K562 (cell line): ENCODE measurements around the gene METTL25B. TPM values are rescaled to one million over a fixed set of nuclear protein-coding genes. Genes with fewer than 3 reads are reported as not detected.

Source experiments
- AFF4 ChIP-seq: sonication (generic); formaldehyde crosslinking; IDR thresholded peaks from 2 replicates; pipeline ENCODE4 v1.8.0; 2023; ENCODE audit warnings: mild to moderate bottlenecking, missing genetic modification reagents
- ATF1 ChIP-seq, 2 experiments: fragments of 450-650 bp in 1 of 2; IDR thresholded peaks; 2 replicates each; pipeline ENCODE4 v1.6.1; 2016; ENCODE audit warnings: missing compliant biosample characterization in 1 of 2, missing genetic modification characterization in 1 of 2
- GABPA ChIP-seq: fragments of 200-800 bp; sonication (Bioruptor generic); conservative IDR thresholded peaks from 2 replicates; pipeline ENCODE4 v1.6.1; 2016; ENCODE audit warnings: low read depth, missing genetic modification characterization, missing compliant biosample characterization
- GABPB2 ChIP-seq: fragments of 250-450 bp; sonication (Bioruptor Pico); conservative IDR thresholded peaks from 2 replicates; pipeline ENCODE4 v1.5.1; 2021; ENCODE audit warnings: mild to moderate bottlenecking
- KHSRP ChIP-seq: fragments of 450-650 bp; IDR thresholded peaks from 2 replicates; pipeline ENCODE4 v1.6.1; 2017
- KLF6 ChIP-seq: fragments of 250-450 bp; sonication (Bioruptor Pico); IDR thresholded peaks from 2 replicates; pipeline ENCODE4 v1.4.0; 2020; ENCODE audit warnings: mild to moderate bottlenecking, moderate library complexity, borderline replicate concordance
- NBN ChIP-seq: fragments of 450-650 bp; IDR thresholded peaks from 2 replicates; pipeline ENCODE4 v1.6.1; 2016; ENCODE audit warnings: low read depth, mild to moderate bottlenecking
- PPARD ChIP-seq: fragments of 250-450 bp; sonication (Bioruptor Pico); IDR thresholded peaks from 2 replicates; pipeline ENCODE4 v1.8.0; 2022; ENCODE audit warnings: inconsistent platforms, mild to moderate bottlenecking, moderate library complexity
- SRSF7 ChIP-seq: fragments of 200-400 bp; formaldehyde crosslinking; optimal IDR thresholded peaks from 2 replicates; pipeline ENCODE3; 2017; ENCODE audit warnings: mild to moderate bottlenecking, low read depth, low read length
- ZNF143 ChIP-seq: sonication (generic); formaldehyde crosslinking; IDR thresholded peaks from 2 replicates; pipeline ENCODE4 v1.9.0; 2022; ENCODE audit warnings: mild to moderate bottlenecking, missing genetic modification reagents
- ZNF175 ChIP-seq: fragments of 200-800 bp; sonication (Bioruptor generic); IDR thresholded peaks from 2 replicates; pipeline ENCODE4 v1.6.1; 2016; ENCODE audit warnings: low read depth, mild to moderate bottlenecking, missing genetic modification characterization, missing compliant biosample characterization
- ZNF318 ChIP-seq, 2 experiments: fragments of 450-650 bp; IDR thresholded peaks; 2 replicates each; pipeline ENCODE4 v1.6.1; 2016; ENCODE audit warnings: mild to moderate bottlenecking in 2 of 2, borderline replicate concordance in 1 of 2, low read depth in 1 of 2, moderate library complexity in 1 of 2
- polyA plus RNA-seq, 8 experiments: library from polyadenylated mRNA; depleted of rRNA in 4 of 8; stranded (reverse) in 5 of 8; unstranded in 3 of 8; fragments of >200 nt; fragmentation: Nextera tagmentation in 2 of 8; fragmentation: Illumina TruSeq in 1 of 8; extraction: Ambion mirVana in 2 of 8; extraction: Trizol in 1 of 8; gene quantifications; 2 replicates each; pipeline versions ENCODE4 v1.2.1 to v1.2.3, GENCODE V29; 2011 to 2014; ENCODE audit warnings: inconsistent platforms in 1 of 8, missing spikeins in 1 of 8
- total RNA-seq, 7 experiments: library from RNA; depleted of rRNA in 6 of 7; stranded (reverse); fragments of >200 nt in 6 of 7; fragmentation: Illumina TruSeq in 2 of 7; extraction: Trizol in 2 of 7; gene quantifications; 2 replicates each; pipeline versions ENCODE4 v1.2.1 to v1.2.3, GENCODE V29; 2011 to 2021; ENCODE audit warnings: low replicate concordance in 1 of 7
- TF ChIP-seq, protein P1 (sequence below): fragments of 450-650 bp; conservative IDR thresholded peaks from 2 replicates; pipeline ENCODE4 v1.6.1; 2016; ENCODE audit warnings: missing genetic modification characterization, low read depth, mild to moderate bottlenecking, missing compliant biosample characterization, moderate library complexity

Gene METTL25B
- total and polyA plus RNA-seq, 9 of the 15 experiments (the other 6 are each of a cell fraction or from before 2014, with no cell fraction given): 7.7 to 48.3 (median 33.1) TPM

- no peak for TF ChIP-seq KHSRP
- TF ChIP-seq GABPB2 (CRISPR knock-in tag): no peak
- peak; percentile 63; the same call in 1 of the 2 replicates for TF ChIP-seq NBN
- TF ChIP-seq GABPA (tag): peak; percentile 91
- TF ChIP-seq ZNF175 (CRISPR knock-in tag): peak; percentile 96; the same call in 1 of the 2 replicates
- no peak for TF ChIP-seq SRSF7
- TF ChIP-seq ZNF318 (IDR thresholded peaks at IDR 0.05; ENCODE audit: borderline replicate concordance in 1 of 2, low read depth in 1 of 2): no peak
- peak; percentile 67; the same call in 1 of the 2 replicates for TF ChIP-seq KLF6
- TF ChIP-seq, protein P1, sequence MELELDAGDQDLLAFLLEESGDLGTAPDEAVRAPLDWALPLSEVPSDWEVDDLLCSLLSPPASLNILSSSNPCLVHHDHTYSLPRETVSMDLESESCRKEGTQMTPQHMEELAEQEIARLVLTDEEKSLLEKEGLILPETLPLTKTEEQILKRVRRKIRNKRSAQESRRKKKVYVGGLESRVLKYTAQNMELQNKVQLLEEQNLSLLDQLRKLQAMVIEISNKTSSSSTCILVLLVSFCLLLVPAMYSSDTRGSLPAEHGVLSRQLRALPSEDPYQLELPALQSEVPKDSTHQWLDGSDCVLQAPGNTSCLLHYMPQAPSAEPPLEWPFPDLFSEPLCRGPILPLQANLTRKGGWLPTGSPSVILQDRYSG: peak; percentile 88
- peak; percentile 98 for TF ChIP-seq ZNF143 (CRISPR knock-in tag)
- TF ChIP-seq ATF1 (CRISPR knock-in tag; IDR thresholded peaks at IDR 0.05): peak; percentile 63; the same call in 1 of the 2 replicates
- TF ChIP-seq ATF1 (tag; IDR thresholded peaks at IDR 0.05): peak; percentile 95
- TF ChIP-seq PPARD (CRISPR knock-in tag): no peak
- peak; percentile 55; the same call in 1 of the 2 replicates for TF ChIP-seq AFF4 (CRISPR knock-in tag)
Measured at GRCh38 chr1:156767101-156767878, 39.0 kb downstream of the METTL25B start, which contains the start of gene PRCC (continued).
